Metanephros (tissue), 2 donors: ENCODE data around the gene MTX3. TPM values are rescaled to one million over a fixed set of nuclear protein-coding genes. Genes with fewer than 3 reads are reported as not detected.

ENCODE experiments used
- small RNA-seq: library from RNA; depleted of rRNA; stranded (forward); fragments of <200 nt; gene quantifications from one replicate; pipeline ENCODE3, GENCODE V24; 2014; ENCODE audit warnings: low replicate concordance
- total RNA-seq: library from RNA; depleted of rRNA; stranded (reverse); fragments of >200 nt; gene quantifications from one replicate; pipeline ENCODE4 v1.2.3, GENCODE V29; 2014

The MTX3 gene
- 24.8 TPM for total RNA-seq

GRCh38 chr5:79990598-79991507 lies at the start of gene MTX3:
MTX3 (minus strand) TSS chr5:79991262; CDS start chr5:79991238, 24 bp downstream.

GRCh38 chr5:80034962-80035821 lies 44.1 kb upstream of the MTX3 start, which contains the start of gene THBS4:
THBS4 (plus strand) TSS chr5:80035348; CDS start chr5:80035538, 190 bp downstream.

Small RNA genes within 50 kb of the gene (small RNA-seq; reads per million reads assigned to genes)
- gene TRMT112P2: not detected

Other genes with a start within 250 kb of the MTX3 start
- gene THBS4, start 44.1 kb upstream of the MTX3 start, total RNA-seq: 41.2 TPM